GM21619 (cell line): Measurements from ENCODE around the gene TEX22.
A peak's percentile ranks its signal among the peaks of the same experiment; 100 is the strongest.

Source experiments
- ATAC-seq: cut with Tn5 transposase; IDR thresholded peaks from one replicate; pipeline ENCODE4 v1.9.1; 2021; ENCODE audit not compliant: unreplicated experiment

The TEX22 gene

GRCh38 chr14:105437723-105438500, 39.6 kb downstream of the TEX22 start:
- no peak for ATAC-seq

DNA sequence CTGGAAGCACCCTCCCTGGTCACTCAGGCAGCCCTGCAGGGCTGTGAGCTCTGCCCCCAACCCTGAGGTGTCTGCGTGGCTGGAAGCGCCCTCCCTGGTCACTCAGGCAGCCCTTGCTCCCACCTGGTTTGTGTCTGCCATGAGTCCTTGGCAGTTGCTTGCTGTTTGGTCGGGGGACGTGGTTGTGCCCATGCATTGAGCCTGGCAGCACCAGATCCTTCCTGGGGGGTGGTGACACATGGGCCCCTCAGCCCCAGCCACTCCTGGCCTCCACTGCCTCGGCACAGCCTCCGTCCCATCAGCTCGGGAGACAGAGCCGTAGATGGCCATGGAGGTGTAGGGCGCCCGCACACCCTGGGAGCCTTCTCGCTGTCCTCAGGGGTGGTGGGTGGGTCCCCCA, 40.8 kb downstream of the TEX22 start:
- no peak for ATAC-seq

DNA sequence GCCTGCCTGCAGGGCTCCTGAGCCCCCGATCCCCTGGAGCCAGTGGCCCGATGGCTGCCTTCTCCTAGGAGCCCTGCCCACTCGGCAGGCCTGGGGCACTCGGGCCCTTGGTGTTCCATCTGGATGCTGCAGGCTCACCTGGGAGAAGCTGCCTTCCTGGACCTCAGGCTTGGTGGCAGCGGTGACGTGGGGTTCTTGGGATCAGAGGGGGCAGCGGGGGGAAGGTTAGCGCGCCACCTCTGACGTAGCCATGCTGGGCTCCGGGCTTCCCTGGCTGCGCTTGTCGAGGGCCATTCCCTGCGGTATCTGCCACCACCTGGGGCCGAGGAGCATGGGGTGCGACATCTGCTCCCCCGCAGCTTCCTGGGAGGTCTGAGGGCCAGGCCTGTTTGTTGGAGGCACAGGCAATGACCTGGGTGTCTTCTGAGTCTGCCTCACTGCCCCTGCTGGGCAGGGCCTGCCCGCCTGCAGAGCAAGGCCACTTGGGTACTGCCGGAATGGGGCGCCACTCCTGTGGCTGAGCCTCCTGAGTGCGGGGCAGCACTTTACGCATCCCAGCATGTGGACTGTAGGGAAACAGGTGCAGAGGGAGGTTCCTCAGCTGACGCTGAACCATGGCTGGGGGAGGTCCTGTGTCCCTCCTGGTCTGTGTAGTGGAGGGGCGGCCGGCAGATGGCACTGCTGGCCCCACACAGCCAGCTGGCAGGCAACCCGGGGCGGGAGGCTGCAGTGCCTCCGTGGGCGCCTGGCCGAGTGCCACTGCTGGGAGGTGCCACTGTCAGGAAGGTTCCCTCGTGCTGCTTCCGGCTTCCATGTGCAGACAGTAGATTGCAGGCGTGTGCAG, 41.6 kb downstream of the TEX22 start:
- no peak for ATAC-seq

- ATAC-seq: no peak
Measured at GRCh38 chr14:105440554-105440900, 42.2 kb downstream of the TEX22 start.

GRCh38 chr14:105440992-105441391, 42.7 kb downstream of the TEX22 start:
- ATAC-seq: no peak

GRCh38 chr14:105442125-105442524, 43.8 kb downstream of the TEX22 start:
- ATAC-seq: no peak

DNA sequence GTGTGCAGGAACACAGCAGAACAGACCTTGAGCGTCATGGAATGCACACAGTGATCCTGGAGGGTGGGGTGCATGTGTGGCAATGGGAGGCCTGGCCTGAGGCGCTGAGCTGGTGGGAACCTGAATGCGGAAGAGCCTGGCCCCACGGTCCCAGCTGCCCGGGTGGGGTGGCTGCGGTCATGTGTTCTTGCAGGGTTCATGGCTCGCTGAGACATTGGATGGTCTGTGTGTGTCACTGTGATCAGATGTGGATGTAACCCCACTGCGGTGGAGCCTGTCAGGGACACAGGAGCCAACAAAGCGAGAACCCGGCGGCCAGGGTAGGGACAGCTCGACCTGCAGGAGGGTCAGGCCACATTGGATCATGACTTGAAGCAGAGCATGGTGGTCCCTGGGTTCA, 44.5 kb downstream of the TEX22 start:
- no peak for ATAC-seq

DNA sequence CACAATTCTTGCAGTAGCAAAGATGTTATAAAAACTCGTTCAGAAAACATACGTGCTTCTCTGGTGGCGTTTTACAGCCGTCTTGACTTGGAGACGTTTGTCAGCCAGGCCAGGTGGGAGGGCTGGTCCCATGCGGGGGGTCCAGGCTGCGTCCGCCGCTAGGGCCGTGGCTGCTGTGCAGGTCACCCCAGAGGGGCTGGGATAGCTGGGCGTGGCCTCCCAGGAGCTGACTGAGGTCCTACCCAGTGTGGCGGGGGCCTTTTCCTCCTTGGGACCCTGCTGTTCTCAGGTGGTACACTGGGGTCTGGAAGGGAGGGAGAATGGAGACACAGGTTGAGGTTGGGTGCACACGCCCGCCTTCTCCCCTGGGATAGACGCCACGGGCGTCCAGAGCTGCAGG, 46.5 kb downstream of the TEX22 start:
- ATAC-seq: no peak

GRCh38 chr14:105445290-105445689, 47.0 kb downstream of the TEX22 start:
- no peak for ATAC-seq

DNA sequence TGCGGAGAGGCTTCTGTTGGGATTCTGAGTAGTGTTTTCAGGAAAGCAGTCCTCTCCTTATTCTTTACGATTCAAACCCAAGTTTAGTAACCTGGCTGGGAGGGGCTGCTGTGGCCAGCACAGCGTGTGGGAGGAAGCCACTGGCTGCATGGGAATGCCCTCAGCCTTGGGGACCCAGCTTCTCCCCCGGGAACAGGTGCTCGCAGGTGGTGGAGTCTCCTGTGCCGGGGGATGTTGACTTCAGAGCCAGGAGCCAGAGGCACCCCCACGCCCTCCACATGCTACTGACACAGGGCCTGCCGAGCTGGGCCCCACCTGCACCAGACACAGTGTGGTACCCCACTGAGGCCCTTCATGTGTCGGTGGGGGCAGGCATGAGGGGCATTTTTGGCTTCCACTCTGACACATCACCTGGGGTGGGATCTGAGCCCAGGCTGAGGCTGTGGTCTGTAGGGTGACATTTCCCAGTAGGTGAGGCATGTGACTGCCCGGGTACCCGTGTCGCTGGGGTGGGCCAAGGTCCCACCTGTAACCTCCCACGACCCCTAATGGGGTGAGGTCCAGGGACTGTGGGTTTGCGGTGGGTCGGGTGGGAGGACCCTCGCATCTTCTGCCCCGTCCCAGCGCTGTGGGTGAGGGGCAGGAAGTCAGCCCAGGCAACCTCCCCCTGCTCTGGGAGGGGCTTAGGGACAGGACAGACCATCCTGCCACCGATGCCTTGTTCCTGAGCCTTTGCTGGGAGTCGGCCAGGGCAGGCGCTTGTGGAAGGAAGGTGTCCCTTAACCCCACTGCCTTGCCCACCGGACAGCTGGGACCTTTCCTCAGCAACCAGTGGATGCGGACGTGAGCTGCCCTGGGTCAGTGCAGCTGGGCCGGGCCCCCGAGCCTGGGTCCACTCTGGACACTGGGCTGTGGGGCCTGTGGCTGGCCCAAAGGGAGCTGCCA, 47.8 kb downstream of the TEX22 start:
- ATAC-seq: no peak

DNA sequence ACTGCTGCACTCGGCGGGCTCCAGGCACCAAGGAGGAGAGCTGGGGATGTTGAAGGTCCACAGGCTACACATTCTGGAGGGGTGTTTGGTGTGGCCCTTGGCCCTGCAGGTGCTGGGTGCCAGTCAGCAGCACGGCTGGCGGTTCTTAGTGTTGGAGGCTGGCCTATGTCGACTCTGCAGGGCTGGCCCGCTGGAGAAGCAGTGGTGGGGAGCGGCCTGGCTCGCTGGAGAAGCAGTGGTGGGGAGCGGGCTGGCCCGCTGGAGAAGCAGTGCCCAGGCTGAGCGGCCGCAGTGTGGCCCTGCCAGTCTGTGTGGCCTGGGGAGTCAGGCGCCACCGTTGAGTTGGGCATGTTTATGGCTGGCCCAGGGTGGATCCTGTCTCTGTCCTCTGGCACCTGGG, 48.6 kb downstream of the TEX22 start:
- no peak for ATAC-seq

GRCh38 chr14:105447651-105448640, 49.6 kb downstream of the TEX22 start:
- ATAC-seq: no peak

DNA sequence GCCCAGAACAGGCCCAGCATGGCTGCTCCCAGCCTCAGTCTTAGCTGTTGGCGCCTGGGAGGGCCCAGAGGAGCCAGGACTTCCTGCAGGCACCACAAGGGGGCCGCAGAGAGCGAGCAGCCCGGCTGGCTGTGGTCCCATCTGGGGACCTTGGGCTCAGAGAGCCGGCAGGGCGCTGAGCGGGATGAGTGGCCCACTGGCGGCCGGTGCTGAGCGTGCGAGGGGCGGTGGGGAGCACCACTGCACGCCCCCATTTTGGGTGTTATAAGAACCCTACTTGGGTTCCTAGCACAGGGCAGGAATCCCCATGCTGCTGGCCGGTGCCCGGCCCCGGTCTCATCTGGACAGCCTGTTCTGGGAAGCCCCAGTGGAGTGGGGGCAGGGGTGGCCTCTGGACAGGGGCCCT, 50.4 kb downstream of the TEX22 start:
- ATAC-seq: peak; percentile 48

- no peak for ATAC-seq
Measured at GRCh38 chr14:105449276-105450122, 51.2 kb downstream of the TEX22 start.

DNA sequence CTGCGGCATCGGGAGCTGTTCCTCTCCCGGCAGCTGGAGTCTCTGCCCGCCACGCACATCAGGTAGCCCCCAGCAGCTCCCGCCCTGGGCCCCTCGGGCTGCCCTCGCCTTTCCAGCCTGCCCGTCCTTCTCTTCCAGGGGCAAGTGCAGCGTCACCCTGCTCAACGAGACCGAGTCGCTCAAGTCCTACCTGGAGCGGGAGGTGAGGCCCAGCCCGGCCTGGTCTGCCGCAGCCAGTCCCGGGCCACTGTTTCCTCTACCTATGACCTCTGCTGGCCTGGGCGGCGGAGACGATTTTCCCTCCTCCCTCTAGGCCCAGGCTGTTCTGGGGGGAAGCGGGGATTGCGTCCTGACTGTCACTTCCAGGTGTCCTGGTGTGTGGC, 51.8 kb downstream of the TEX22 start:
- no peak for ATAC-seq

GRCh38 chr14:105450864-105451720, 52.8 kb downstream of the TEX22 start:
- no peak for ATAC-seq

- ATAC-seq: no peak
Measured at GRCh38 chr14:105452963-105453362, 54.6 kb downstream of the TEX22 start.

GRCh38 chr14:105453847-105454246, 55.5 kb downstream of the TEX22 start:
- ATAC-seq: no peak
